Breast epithelium (tissue), 3 donors: ENCODE results near the gene SP2.

ENCODE experiments used
- CTCF ChIP-seq, 3 donors: fragments of 450-650 bp; IDR thresholded peaks; one replicate each; pipeline ENCODE4 v1.5.1; 2016 to 2017; ENCODE audit warnings: antibody characterized with exemption in 3 of 3, mild to moderate bottlenecking in 3 of 3, moderate library complexity in 3 of 3
- POLR2A ChIP-seq: fragments of 450-650 bp; IDR thresholded peaks from one replicate; pipeline ENCODE4 v1.6.1; 2016; ENCODE audit warnings: antibody characterized with exemption, mild to moderate bottlenecking, moderate library complexity

GRCh38 chr17:47847341-47848197 is 48.5 kb upstream of the SP2 start:
- TF ChIP-seq CTCF (IDR thresholded peaks at IDR 0.05), result no peak
- no peak for TF ChIP-seq POLR2A
